ENCODE data around the gene PTPRM.

The PTPRM gene

GRCh38 chr18:8011906-8012305, 444.8 kb downstream of the PTPRM start:
- no peak for DNase-seq (ENCODE audit: low spot score)
- ChIA-PET POLR2A (ENCODE audit: low non-redundant PET) (no interaction called here), CTCF (no interaction called here)
- no peak overlapping the region for H3K27ac ChIP-seq
- no peak for TF ChIP-seq CTCF (conservative IDR thresholded peaks at IDR 0.05; ENCODE audit: low read depth)

GRCh38 chr18:8018701-8019331, 451.7 kb downstream of the PTPRM start:
- CTCF ChIA-PET, result interaction anchor here (0.6 kb wide), 1 partner anchor 29 kb away, joined by 3 read pairs; no protein-coding TSS in a partner anchor
- POLR2A ChIA-PET (ENCODE audit: low non-redundant PET), result no interaction called here
- DNase-seq (ENCODE audit: low spot score), result no peak
- no peak for TF ChIP-seq CTCF (conservative IDR thresholded peaks at IDR 0.05; ENCODE audit: low read depth)
- H3K27ac ChIP-seq, result no peak overlapping the region

- DNase-seq (ENCODE audit: low spot score), result no peak
- H3K27ac ChIP-seq, result no peak overlapping the region
- no peak for TF ChIP-seq CTCF (conservative IDR thresholded peaks at IDR 0.05; ENCODE audit: low read depth)
- ChIA-PET CTCF (no interaction called here), POLR2A (ENCODE audit: low non-redundant PET) (no interaction called here)
Measured at GRCh38 chr18:8019600-8019999, 452.5 kb downstream of the PTPRM start.

- no peak for DNase-seq (ENCODE audit: low spot score)
- no peak overlapping the region for H3K27ac ChIP-seq
- TF ChIP-seq CTCF (conservative IDR thresholded peaks at IDR 0.05; ENCODE audit: low read depth), result no peak
- CTCF ChIA-PET, result interaction anchor here (0.5 kb wide), 1 partner anchor 458 kb away, joined by 4 read pairs; no protein-coding TSS in a partner anchor
- POLR2A ChIA-PET (ENCODE audit: low non-redundant PET), result no interaction called here
Measured at GRCh38 chr18:8020132-8020846, 453.2 kb downstream of the PTPRM start.

GRCh38 chr18:8029061-8029460, 461.9 kb downstream of the PTPRM start:
- ChIA-PET CTCF (no interaction called here), POLR2A (ENCODE audit: low non-redundant PET) (no interaction called here)
- no peak for TF ChIP-seq CTCF (conservative IDR thresholded peaks at IDR 0.05; ENCODE audit: low read depth)
- H3K27ac ChIP-seq, result no peak overlapping the region
- no peak for DNase-seq (ENCODE audit: low spot score)

- TF ChIP-seq CTCF (conservative IDR thresholded peaks at IDR 0.05; ENCODE audit: low read depth), result no peak
- ChIA-PET CTCF (no interaction called here), POLR2A (ENCODE audit: low non-redundant PET) (no interaction called here)
- DNase-seq (ENCODE audit: low spot score), result no peak
- H3K27ac ChIP-seq, result no peak overlapping the region
Measured at GRCh38 chr18:8029731-8030130, 462.6 kb downstream of the PTPRM start.

All from RWPE1 (cell line).